HepG2 (cell line): ENCODE measurements around the gene MS4A10. TPM values are rescaled to one million over a fixed set of nuclear protein-coding genes. Genes with fewer than 3 reads are reported as not detected.

Experiments
- ATAC-seq: fragments of 200-7000 bp; cut with Tn5 transposase; 3 replicates; pipeline ENCODE4 v1.9.1; 2020; ENCODE audit warnings: mild to moderate bottlenecking, moderate library complexity
- BruUV-seq: library from RNA; stranded (reverse); fragments of 400-500 nt; replicated peaks from 2 replicates; lab custom pipeline; 2021; lab: Mats Ljungman, UMichigan
- CTCF ChIA-PET: fragments of 300-600 bp; formaldehyde crosslinking; extraction: SDS; loops from one replicate; lab custom pipeline; 2021; ENCODE audit warnings: low total read pairs, inconsistent platforms, low intra/inter-chr PET ratio; lab: Yijun Ruan, JAX
- POLR2A ChIA-PET: fragments of 350-600 bp; sonication (Branson Sonifier 250); formaldehyde crosslinking; loops from one replicate; lab custom pipeline; 2020; ENCODE audit warnings: antibody characterized with exemption, inconsistent platforms; lab: Yijun Ruan, JAX
- DNase-seq: peaks from one replicate; pipeline ENCODE4 v3.0.0-alpha.2; 2015; ENCODE audit warnings: low spot score
- FAIRE-seq: peaks from 3 replicates; lab custom pipeline; 2011; peaks lifted over from hg19 to GRCh38; lab: Jason Lieb, UNC
- H2AFZ ChIP-seq: one replicate; pipeline ENCODE4 v1.6.1; 2011; ENCODE audit warnings: low read length, inconsistent platforms
- H3K27ac ChIP-seq: fragments of 300-600 bp; 3 replicates; pipeline ENCODE4 v1.8.0; 2011; ENCODE audit warnings: mixed run types, mild to moderate bottlenecking, mixed read lengths, low read length, inconsistent platforms; ENCODE audit not compliant: insufficient read depth; ENCODE audit errors: extremely low read length
- H3K27me3 ChIP-seq, 2 experiments: fragments of 200-600 bp in 1 of 2; 2 replicates in 1 of 2; 3 replicates in 1 of 2; pipeline versions ENCODE4 v1.6.0 to v1.8.0; 2011; ENCODE audit warnings: low read length in 2 of 2, mild to moderate bottlenecking in 2 of 2, moderate library complexity in 2 of 2, inconsistent platforms in 1 of 2; ENCODE audit not compliant: insufficient read depth in 2 of 2, control insufficient read depth in 1 of 2
- H3K36me3 ChIP-seq, 2 experiments: fragments of 200-600 bp in 1 of 2; replicated peaks in 1 of 2; 2 replicates in 1 of 2; 3 replicates in 1 of 2; pipeline versions ENCODE4 v1.5.1 to v1.8.0; 2011; ENCODE audit warnings: low read length in 2 of 2, inconsistent platforms in 1 of 2; ENCODE audit not compliant: insufficient read depth in 2 of 2, control insufficient read depth in 1 of 2
- H3K4me1 ChIP-seq: 2 replicates; pipeline ENCODE4 v1.5.1; 2012; ENCODE audit warnings: low read length, inconsistent platforms; ENCODE audit not compliant: insufficient read depth
- H3K4me2 ChIP-seq: 2 replicates; pipeline ENCODE4 v1.6.0; 2011; ENCODE audit warnings: low read depth, low read length, inconsistent platforms
- H3K4me3 ChIP-seq, 3 experiments: fragments of 200-600 bp in 1 of 3; sonication (generic), shearing (Covaris generic) in 1 of 3; replicated peaks in 1 of 3; 2 replicates each; pipeline ENCODE4 v1.5.1; 2011 to 2016; ENCODE audit warnings: low read length in 3 of 3, inconsistent platforms in 2 of 3, low read depth in 2 of 3, mild to moderate bottlenecking in 2 of 3, control low read depth in 1 of 3, mixed read lengths in 1 of 3; ENCODE audit not compliant: insufficient read depth in 1 of 3
- H3K79me2 ChIP-seq: one replicate; pipeline ENCODE4 v1.6.1; 2011; ENCODE audit warnings: low read length, inconsistent platforms; ENCODE audit not compliant: insufficient read depth
- H3K9ac ChIP-seq: 2 replicates; pipeline ENCODE4 v1.6.0; 2011; ENCODE audit warnings: mild to moderate bottlenecking, low read depth, low read length, inconsistent platforms; ENCODE audit not compliant: insufficient read depth
- H3K9me3 ChIP-seq: 2 replicates; pipeline ENCODE4 v1.5.1; 2012; ENCODE audit warnings: mild to moderate bottlenecking, low read length
- H4K20me1 ChIP-seq: 2 replicates; pipeline ENCODE4 v1.6.0; 2011; ENCODE audit warnings: inconsistent platforms, mild to moderate bottlenecking, low read length, moderate library complexity; ENCODE audit not compliant: insufficient read depth
- DNMT3B ChIP-seq: conservative IDR thresholded peaks from 2 replicates; pipeline ENCODE4 v1.6.1; 2016; ENCODE audit warnings: missing biosample characterization, control low read depth
- DRAP1 ChIP-seq: IDR thresholded peaks from 2 replicates; pipeline ENCODE4 v1.6.1; 2016; ENCODE audit warnings: missing genetic modification reagents, missing compliant biosample characterization
- ELK4 ChIP-seq: sonication (generic); formaldehyde crosslinking; IDR thresholded peaks from 2 replicates; pipeline ENCODE4 v1.9.0; 2021; ENCODE audit warnings: missing genetic modification reagents, borderline replicate concordance
- HIVEP1 ChIP-seq: sonication (generic); formaldehyde crosslinking; IDR thresholded peaks from 2 replicates; pipeline ENCODE4 v1.4.0; 2020; ENCODE audit warnings: mild to moderate bottlenecking, missing genetic modification reagents
- HNRNPH1 ChIP-seq: fragments of 200-400 bp; formaldehyde crosslinking; optimal IDR thresholded peaks from 2 replicates; pipeline ENCODE3; 2017; ENCODE audit warnings: mild to moderate bottlenecking, low read depth, low read length
- PLSCR1 ChIP-seq: sonication (generic); formaldehyde crosslinking; IDR thresholded peaks from 2 replicates; pipeline ENCODE4 v1.5.0; 2020; ENCODE audit warnings: missing genetic modification reagents, mild to moderate bottlenecking, borderline replicate concordance
- PREB ChIP-seq: sonication (generic); formaldehyde crosslinking; IDR thresholded peaks from 2 replicates; pipeline ENCODE4 v1.4.0; 2020; ENCODE audit warnings: missing genetic modification reagents
- SP2 ChIP-seq: sonication (generic); formaldehyde crosslinking; IDR thresholded peaks from 2 replicates; pipeline ENCODE4 v1.5.1; 2020; ENCODE audit warnings: mild to moderate bottlenecking, missing genetic modification reagents
- TGIF2 ChIP-seq: IDR thresholded peaks from 2 replicates; pipeline ENCODE4 v1.6.1; 2016; ENCODE audit warnings: control low read depth, missing compliant biosample characterization
- ZBTB33 ChIP-seq: sonication (generic); formaldehyde crosslinking; IDR thresholded peaks from 2 replicates; pipeline ENCODE4 v1.4.0; 2020; ENCODE audit warnings: missing genetic modification reagents
- ZNF629 ChIP-seq: sonication (generic); formaldehyde crosslinking; conservative IDR thresholded peaks from 2 replicates; pipeline ENCODE4 v1.5.0; 2020; ENCODE audit warnings: missing genetic modification reagents
- ZNF772 ChIP-seq: sonication (generic); formaldehyde crosslinking; IDR thresholded peaks from 2 replicates; pipeline ENCODE4 v1.5.0; 2020; ENCODE audit warnings: mild to moderate bottlenecking, missing genetic modification reagents
- ZSCAN22 ChIP-seq: sonication (generic); formaldehyde crosslinking; IDR thresholded peaks from 2 replicates; pipeline ENCODE4 v1.4.0; 2020; ENCODE audit warnings: mild to moderate bottlenecking, missing genetic modification reagents
- WGBS: methylation state at CpG from one replicate; pipeline ENCODE4 v1.1.6; 2017; ENCODE audit warnings: low lambda C conversion rate; 5-methylcytosine and 5-hydroxymethylcytosine counted together
- in situ Hi-C: cut with HindIII; loops from 2 replicates; pipeline ENCODE4 v1.10.0; 2017; ENCODE audit warnings: low pct_unique_long_range_greater_than_20kb; ENCODE audit not compliant: extremely low pct_ligation_motif_present
- intact Hi-C: fragments of 100-400 bp; cut with micrococcal nuclease; formaldehyde crosslinking; loops from one replicate; pipeline ENCODE4 v1.10.0; 2022; ENCODE audit not compliant: unreplicated experiment
- polyA plus RNA-seq, 8 experiments: library from polyadenylated mRNA; depleted of rRNA in 3 of 8; stranded (reverse) in 7 of 8; unstranded in 1 of 8; fragments of >200 nt; fragmentation: Illumina TruSeq in 4 of 8; extraction: Trizol in 4 of 8; gene quantifications; 2 replicates each; pipeline versions ENCODE4 v1.2.1 to v1.2.3, GENCODE V29; 2011 to 2016; ENCODE audit warnings: low read depth in 4 of 8, missing spikeins in 1 of 8, mixed read lengths in 1 of 8; ENCODE audit not compliant: insufficient read depth in 1 of 8
- total RNA-seq, 5 experiments: library from RNA; depleted of rRNA; stranded (reverse); fragments of >200 nt; fragmentation: Illumina TruSeq; extraction: Trizol; gene quantifications; 2 replicates each; pipeline ENCODE4 v1.2.3, GENCODE V29; 2016; ENCODE audit warnings: low read depth in 1 of 5

MS4A10 gene
- total and polyA plus RNA-seq, 2 of the 13 experiments (the other 11 are each of a cell fraction or from before 2014, with no cell fraction given), result not detected

GRCh38 chr11:60830478-60831142, 45.5 kb downstream of the MS4A10 start:
- in situ Hi-C loops (loop anchor here (5.0 kb wide), 1 partner anchor 62 kb away; no protein-coding TSS in a partner anchor), intact Hi-C loops (loop anchor here (1.0 kb wide), 2 partner anchors 57 to 69 kb away; no protein-coding TSS in a partner anchor)
- H3K27ac ChIP-seq, result no peak overlapping the region
- H3K79me2 ChIP-seq, result no peaks in the 10 kb centered on the region
- ATAC-seq, result peak; percentile 20; the same call in 2 of the 3 replicates
- no peak overlapping the region for H3K9ac ChIP-seq
- no peak overlapping the region for H3K4me2 ChIP-seq
- FAIRE-seq, result no peak
- no peaks in the 10 kb centered on the region for H4K20me1 ChIP-seq
- peaks cover 12% of the 10 kb centered on the region; the same call in 1 of the 2 replicates for H3K4me1 ChIP-seq
- H3K27me3 ChIP-seq, result peaks cover 0 to 16% of the 10 kb centered on the region in 2 experiments; a peak in 2 of 5 replicates
- ChIA-PET POLR2A (interaction anchor here (0.6 to 2.2 kb wide), 2 partner anchors 57 to 59 kb away, joined by 3 to 13 read pairs; no protein-coding TSS in a partner anchor), CTCF (interaction anchor here (0.9 to 5.3 kb wide), 4 partner anchors 26 to 343 kb away, joined by 3 to 81 read pairs (median 12); no protein-coding TSS in a partner anchor)
- H3K4me3 ChIP-seq, result no peak overlapping the region
- TF ChIP-seq SP2 (CRISPR knock-in tag) (no peak), PLSCR1 (CRISPR knock-in tag) (no peak), DNMT3B (no peak), TGIF2 (no peak), ZSCAN22 (CRISPR knock-in tag) (no peak), ZNF629 (no peak), ELK4 (CRISPR knock-in tag) (no peak), HNRNPH1 (no peak), PREB (CRISPR knock-in tag) (no peak), HIVEP1 (CRISPR knock-in tag) (no peak), ZBTB33 (CRISPR knock-in tag) (no peak), ZNF772 (CRISPR knock-in tag) (no peak), DRAP1 (CRISPR knock-in tag) (no peak)
- no peaks in the 10 kb centered on the region for H3K9me3 ChIP-seq
- BruUV-seq, result no TSS peak
- H3K36me3 ChIP-seq, result no peaks in the 10 kb centered on the region
- 5% methylated on average over 6 of the region's 10 CpGs for WGBS
- DNase-seq, result no peak
- no peak overlapping the region for H2AFZ ChIP-seq
